ENCODE measurements around the gene SLX9.

GRCh38 chr21:44907225-44907965 is 32.4 kb upstream of the SLX9 start:
- TF ChIP-seq CTCF (IDR thresholded peaks at IDR 0.05) (no peak), POLR2A (IDR thresholded peaks at IDR 0.05) (no peak), POLR2AphosphoS5 (IDR thresholded peaks at IDR 0.05) (no peak)
